H1 (cell line): Measurements from ENCODE around the gene E2F8. TPM values are rescaled to one million over a fixed set of nuclear protein-coding genes. Genes with fewer than 3 reads are reported as not detected.

Source experiments
- CTCF ChIA-PET: fragments of 300-600 bp; sonication (Branson Sonifier 250); formaldehyde crosslinking; loops from one replicate; lab custom pipeline; 2021; ENCODE audit not compliant: partially characterized antibody; lab: Charles Lee
- POLR2A ChIA-PET: fragments of 300-600 bp; sonication (Branson Sonifier 250); formaldehyde crosslinking; loops from one replicate; lab custom pipeline; 2021; ENCODE audit warnings: inconsistent platforms; ENCODE audit not compliant: partially characterized antibody; lab: Charles Lee
- DNase-seq, 2 experiments: peaks; one replicate each; pipeline versions ENCODE4 v3.0.0 to v3.0.0-alpha.2; 2010 to 2022; ENCODE audit warnings: low spot score in 2 of 2, low read depth in 1 of 2, mixed read lengths in 1 of 2
- FAIRE-seq: peaks from 2 replicates; lab custom pipeline; 2011; peaks lifted over from hg19 to GRCh38; lab: Jason Lieb, UNC
- H2AFZ ChIP-seq: 2 replicates; pipeline ENCODE4 v1.8.1; 2012; ENCODE audit warnings: low read length, inconsistent platforms
- H2AK5ac ChIP-seq: 2 replicates; pipeline ENCODE4 v1.6.1; 2013; ENCODE audit warnings: low read depth, low read length
- H2BK120ac ChIP-seq: replicated peaks from 2 replicates; pipeline ENCODE3; 2013; ENCODE audit warnings: low read depth, low read length, inconsistent platforms
- H2BK12ac ChIP-seq: 2 replicates; pipeline ENCODE4 v1.6.1; 2013; ENCODE audit warnings: low read depth, low read length
- H2BK15ac ChIP-seq: 2 replicates; pipeline ENCODE4 v1.6.1; 2013; ENCODE audit warnings: low read length
- H2BK20ac ChIP-seq: 2 replicates; pipeline ENCODE4 v1.6.1; 2013; ENCODE audit warnings: low read length
- H2BK5ac ChIP-seq: 2 replicates; pipeline ENCODE4 v1.6.1; 2013; ENCODE audit warnings: low read depth, low read length
- H3K14ac ChIP-seq: 2 replicates; pipeline ENCODE4 v1.6.1; 2013; ENCODE audit warnings: inconsistent platforms; ENCODE audit not compliant: insufficient read length
- H3K18ac ChIP-seq: 2 replicates; pipeline ENCODE4 v1.6.1; 2013; ENCODE audit warnings: low read length; ENCODE audit errors: extremely low read depth
- H3K23ac ChIP-seq: 2 replicates; pipeline ENCODE4 v1.6.1; 2013; ENCODE audit warnings: inconsistent platforms; ENCODE audit not compliant: insufficient read length
- H3K23me2 ChIP-seq: 2 replicates; pipeline ENCODE4 v1.6.1; 2013; ENCODE audit warnings: low read depth, low read length
- H3K27ac ChIP-seq: 2 replicates; pipeline ENCODE4 v1.6.1; 2011; ENCODE audit warnings: low read depth, low read length, inconsistent platforms
- H3K27me3 ChIP-seq, 4 experiments: replicated peaks in 1 of 4; 1 replicate in 1 of 4; 2 replicates in 3 of 4; pipeline versions ENCODE4 v1.6.1 to v1.8.1; 2011 to 2013; ENCODE audit warnings: low read length in 3 of 4, mild to moderate bottlenecking in 3 of 4, inconsistent platforms in 2 of 4, mixed read lengths in 2 of 4, moderate library complexity in 1 of 4; ENCODE audit not compliant: control insufficient read depth in 3 of 4, insufficient read depth in 3 of 4; ENCODE audit errors: extremely low read depth in 1 of 4
- H3K36me3 ChIP-seq, 4 experiments: 2 replicates each; pipeline versions ENCODE4 v1.6.1 to v1.8.1; 2011 to 2013; ENCODE audit warnings: mild to moderate bottlenecking in 4 of 4, low read length in 3 of 4, moderate library complexity in 2 of 4, control low read depth in 1 of 4, inconsistent platforms in 1 of 4; ENCODE audit not compliant: insufficient read depth in 4 of 4, control insufficient read depth in 2 of 4
- H3K4ac ChIP-seq: replicated peaks from 2 replicates; pipeline ENCODE3; 2013; ENCODE audit warnings: low read length, low read depth, mixed read lengths, inconsistent platforms; ENCODE audit not compliant: insufficient read length
- H3K4me1 ChIP-seq, 4 experiments: replicated peaks in 1 of 4; 1 replicate in 1 of 4; 2 replicates in 3 of 4; pipeline versions ENCODE4 v1.6.1 to v1.8.1; 2011 to 2013; ENCODE audit warnings: low read length in 3 of 4, inconsistent platforms in 2 of 4, mixed read lengths in 1 of 4; ENCODE audit not compliant: insufficient read depth in 4 of 4, control insufficient read depth in 3 of 4
- H3K4me2 ChIP-seq, 2 experiments: 2 replicates each; pipeline versions ENCODE4 v1.6.1 to v1.8.1; 2011 to 2013; ENCODE audit warnings: low read depth in 2 of 2, low read length in 2 of 2, control low read depth in 1 of 2, inconsistent platforms in 1 of 2, mild to moderate bottlenecking in 1 of 2; ENCODE audit not compliant: insufficient read depth in 1 of 2
- H3K4me3 ChIP-seq, 4 experiments: fragments of 200-600, 300-600 bp in 1 of 4; sonication (generic), shearing (Covaris generic), sonication (Bioruptor Twin) in 1 of 4; 2 replicates each; pipeline versions ENCODE4 v1.5.1 to v1.8.1; 2011 to 2016; ENCODE audit warnings: low read length in 4 of 4, low read depth in 3 of 4, control low read depth in 2 of 4, inconsistent platforms in 2 of 4, mild to moderate bottlenecking in 2 of 4, mixed read lengths in 1 of 4, moderate library complexity in 1 of 4; ENCODE audit not compliant: insufficient read depth in 2 of 4; ENCODE audit errors: extremely low read depth in 1 of 4
- H3K56ac ChIP-seq: replicated peaks from 2 replicates; pipeline ENCODE3; 2013; ENCODE audit warnings: low read depth, mild to moderate bottlenecking, mixed read lengths, low read length, inconsistent platforms; ENCODE audit not compliant: insufficient read length
- H3K79me1 ChIP-seq: 2 replicates; pipeline ENCODE4 v1.6.1; 2013; ENCODE audit warnings: low read depth, low read length, control low read depth
- H3K79me2 ChIP-seq, 2 experiments: 2 replicates each; pipeline versions ENCODE4 v1.6.1 to v1.8.1; 2012 to 2013; ENCODE audit warnings: low read length in 2 of 2, mild to moderate bottlenecking in 2 of 2, inconsistent platforms in 1 of 2; ENCODE audit not compliant: insufficient read depth in 2 of 2, control insufficient read depth in 1 of 2
- H3K9ac ChIP-seq, 4 experiments: replicated peaks in 1 of 4; 1 replicate in 1 of 4; 2 replicates in 3 of 4; pipeline versions ENCODE4 v1.6.1 to v1.8.1; 2011 to 2013; ENCODE audit warnings: low read depth in 3 of 4, low read length in 3 of 4, control low read depth in 2 of 4, mild to moderate bottlenecking in 2 of 4, moderate library complexity in 2 of 4, inconsistent platforms in 1 of 4; ENCODE audit errors: extremely low read depth in 1 of 4
- H3K9me3 ChIP-seq, 2 experiments: 2 replicates each; pipeline versions ENCODE4 v1.6.1 to v1.8.1; 2012 to 2013; ENCODE audit warnings: mild to moderate bottlenecking in 2 of 2, moderate library complexity in 2 of 2, control low read depth in 1 of 2, inconsistent platforms in 1 of 2, low read depth in 1 of 2, low read length in 1 of 2, mixed read lengths in 1 of 2; ENCODE audit not compliant: insufficient read depth in 2 of 2
- H4K20me1 ChIP-seq, 2 experiments: replicated peaks in 1 of 2; 2 replicates each; pipeline versions ENCODE3 to v1.8.1; 2011 to 2013; ENCODE audit warnings: inconsistent platforms in 2 of 2, low read length in 2 of 2, mild to moderate bottlenecking in 1 of 2; ENCODE audit not compliant: insufficient read depth in 2 of 2, control insufficient read depth in 1 of 2
- H4K5ac ChIP-seq: 2 replicates; pipeline ENCODE4 v1.6.1; 2013; ENCODE audit warnings: low read length, low read depth, mixed read lengths, inconsistent platforms; ENCODE audit not compliant: insufficient read length
- H4K8ac ChIP-seq: 2 replicates; pipeline ENCODE4 v1.8.0; 2013; ENCODE audit warnings: mild to moderate bottlenecking, moderate library complexity, low read length, inconsistent platforms; ENCODE audit not compliant: insufficient read depth; ENCODE audit errors: extremely low read depth
- H4K91ac ChIP-seq: replicated peaks from 2 replicates; pipeline ENCODE3; 2013; ENCODE audit warnings: low read length, mixed read lengths, inconsistent platforms; ENCODE audit not compliant: insufficient read length
- E2F6 ChIP-seq: IDR thresholded peaks from 2 replicates; pipeline ENCODE4 v1.6.1; 2012; ENCODE audit warnings: inconsistent platforms
- FOSL1 ChIP-seq: IDR thresholded peaks from 2 replicates; pipeline ENCODE4 v1.6.1; 2011; ENCODE audit warnings: mild to moderate bottlenecking, low read depth, low read length, moderate library complexity; ENCODE audit not compliant: insufficient read depth
- MAX ChIP-seq: IDR thresholded peaks from 2 replicates; pipeline ENCODE4 v1.6.1; 2012; ENCODE audit warnings: inconsistent platforms
- PHF8 ChIP-seq: fragments of 200-600 bp; sonication (generic); conservative IDR thresholded peaks from 2 replicates; pipeline ENCODE4 v1.7.1; 2012; ENCODE audit warnings: low read depth, mild to moderate bottlenecking, inconsistent platforms, low read length, moderate library complexity
- RBBP5 ChIP-seq: IDR thresholded peaks from 2 replicates; pipeline ENCODE4 v1.7.1; 2012; ENCODE audit warnings: low read depth, mild to moderate bottlenecking, inconsistent platforms, low read length, moderate library complexity, borderline replicate concordance
- SIN3A ChIP-seq, 2 experiments: IDR thresholded peaks in 1 of 2; conservative IDR thresholded peaks in 1 of 2; 2 replicates each; pipeline ENCODE4 v1.6.1; 2011 to 2012; ENCODE audit warnings: low read length in 2 of 2, improper control_type of control experiment in 1 of 2, low read depth in 1 of 2, mild to moderate bottlenecking in 1 of 2
- SIX5 ChIP-seq: IDR thresholded peaks from 2 replicates; pipeline ENCODE4 v1.6.1; 2011; ENCODE audit warnings: mild to moderate bottlenecking, low read depth, low read length
- SP1 ChIP-seq: IDR thresholded peaks from 2 replicates; pipeline ENCODE4 v1.6.1; 2011; ENCODE audit warnings: low read depth, low read length
- SP2 ChIP-seq: IDR thresholded peaks from 2 replicates; pipeline ENCODE4 v1.6.1; 2012; ENCODE audit warnings: mild to moderate bottlenecking, low read length, inconsistent platforms
- TEAD4 ChIP-seq: IDR thresholded peaks from 2 replicates; pipeline ENCODE4 v1.6.1; 2012; ENCODE audit warnings: low read depth, low read length, inconsistent platforms, mixed read lengths
- WGBS, 2 experiments: shearing (Covaris generic) in 1 of 2; methylation state at CpG; one replicate each; pipeline versions ENCODE4 v1.1.6 to v1.1.7; 2013 to 2015; ENCODE audit warnings: low lambda C conversion rate in 2 of 2, mixed read lengths in 2 of 2, inconsistent platforms in 1 of 2, low coverage in 1 of 2, missing lambda C conversion rate in 1 of 2; ENCODE audit not compliant: insufficient replicate concordance in 2 of 2, insufficient coverage in 1 of 2, insufficient read length in 1 of 2; ENCODE audit errors: extremely low coverage in 1 of 2, missing lambda C conversion rate in 1 of 2; 5-methylcytosine and 5-hydroxymethylcytosine counted together
- polyA plus RNA-seq, 7 experiments: library from polyadenylated mRNA; depleted of rRNA in 3 of 7; stranded (reverse) in 5 of 7; unstranded in 2 of 7; fragments of >200 nt in 5 of 7; fragments of 200-250 nt in 2 of 7; gene quantifications; 1 replicate in 5 of 7; 2 replicates in 1 of 7; 4 replicates in 1 of 7; pipeline versions ENCODE4 v1.2.1 to v1.2.3, GENCODE V29; 2011 to 2013; ENCODE audit warnings: missing spikeins in 2 of 7, mixed read lengths in 2 of 7
- total RNA-seq: library from RNA; stranded (reverse); fragmentation: NEBNext Ultra II Directional; extraction: Animal tissue kit (Norgen Biotek cat#: 25700); gene quantifications from 2 replicates; pipeline ENCODE4 v1.2.1, GENCODE V29; 2021

The E2F8 gene
- total and polyA plus RNA-seq, 2 of the 8 experiments (the other 6 are each of a cell fraction or from before 2014, with no cell fraction given) = 5.4 to 11.4 TPM

- Histone ChIP-seq H3K9me3 (no peaks in the 10 kb centered on the region), H2AK5ac (no peak overlapping the region), H4K5ac (peak overlapping the region; percentile 67), H3K79me1 (no peaks in the 10 kb centered on the region), H3K56ac (no peak overlapping the region), H3K4me2 (peak overlapping the region; percentile 94 to 100), H3K23me2 (peaks cover 13% of the 10 kb centered on the region), H4K91ac (peak overlapping the region; percentile 5), H2BK20ac (no peak overlapping the region), H3K27ac (no peak overlapping the region), H2BK12ac (peak overlapping the region; percentile 71; the same call in 1 of the 2 replicates), H3K27me3 (peaks cover 9 to 28% (median 20%) of the 10 kb centered on the region in 4 experiments), H2BK120ac (no peak overlapping the region), H2AFZ (peak overlapping the region; percentile 90; the same call in 1 of the 2 replicates), H3K36me3 (peaks cover 0 to 4% (median 1%) of the 10 kb centered on the region in 4 experiments; a peak in 2 of 8 replicates), H3K23ac (no peak overlapping the region), H3K9ac (peak overlapping the region; percentile 38 to 61 (median 50); a peak in 6 of 7 replicates), H2BK5ac (no peak overlapping the region; the same call in 1 of the 2 replicates), H3K79me2 (no peaks in the 10 kb centered on the region), H4K8ac (no peak overlapping the region; the same call in 1 of the 2 replicates), H4K20me1 (peaks cover 0 to 2% of the 10 kb centered on the region in 2 experiments), H3K18ac (peak overlapping the region; percentile 91), H3K4ac (no peak overlapping the region), H3K4me3 (peak overlapping the region; percentile 51 to 88 (median 71)), H3K14ac (no peak overlapping the region), H2BK15ac (no peak overlapping the region), H3K4me1 (peaks cover 0 to 7% (median 3%) of the 10 kb centered on the region in 4 experiments; a peak in 3 of 7 replicates)
- POLR2A ChIA-PET = interaction anchor here (0.6 to 2.0 kb wide), 4 partner anchors 11 to 162 kb away, joined by 3 to 9 read pairs (median 4); no protein-coding TSS in a partner anchor
- CTCF ChIA-PET = interaction anchor here (0.8 to 1.1 kb wide), 5 partner anchors 11 to 163 kb away, joined by 3 to 5 read pairs (median 4); no protein-coding TSS in a partner anchor
- 4% methylated on average over 47 of the region's 55 CpGs; no CpG with 5 or more reads in 1 of the 2 experiments for WGBS, 2 experiments
- FAIRE-seq = no peak
- peak in 1 of 2 experiments; percentile 63 for DNase-seq
- TF ChIP-seq E2F6 (peak; percentile 64), FOSL1 (no peak), RBBP5 (no peak; the same call in 1 of the 2 replicates), SIN3A (conservative IDR thresholded peaks at IDR 0.05 in 1 of 2, IDR thresholded peaks at IDR 0.05 in 1 of 2; ENCODE audit: low read depth in 1 of 2, low read length in 2 of 2) (no peak), MAX (0 out of 2 replicates have a peak, but pooled peaks have one; percentile 8), SP2 (no peak), SIX5 (no peak), TEAD4 (peak; percentile 79), SP1 (no peak), PHF8 (no peak)
These were observed 1.6 kb upstream of the E2F8 start for GRCh38 chr11:19242179-19242932.
